ENCODE measurements around the gene PEX10. TPM values are rescaled to one million over a fixed set of nuclear protein-coding genes. Genes with fewer than 3 reads are reported as not detected.
"Not testable (repeated sequence)": the region's sequence is repeated elsewhere in the genome, so short reads cannot be mapped to it uniquely, and the experiment has no call there.

PEX10 gene
- polyA plus RNA-seq, 2 donors: 19.7 to 21.1 TPM

DNA sequence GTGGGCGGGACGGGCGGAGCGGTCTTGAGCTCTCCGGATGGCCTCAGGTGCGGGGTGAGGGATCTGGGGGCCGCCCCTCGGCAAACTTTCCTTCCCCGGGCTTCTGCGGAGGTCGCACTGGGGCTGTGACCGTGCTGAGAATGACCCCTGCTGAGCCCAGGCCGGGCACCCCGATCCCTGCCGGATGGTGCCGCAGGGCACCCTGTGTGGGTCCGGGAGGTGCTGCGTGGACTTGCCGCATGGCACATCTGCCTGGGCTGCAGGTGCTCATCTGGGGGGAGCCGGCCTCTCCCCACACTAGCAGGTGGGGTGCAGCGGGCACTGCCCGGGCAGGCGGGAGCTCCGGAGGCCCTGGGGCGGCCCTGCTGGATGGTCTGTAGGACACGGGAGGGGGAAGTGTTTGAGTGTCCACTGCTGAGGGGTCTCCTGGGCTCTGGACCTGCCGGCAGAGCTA is 31.8 kb upstream of the PEX10 start:
- H3K36me3 ChIP-seq (ENCODE audit: control insufficient read depth in 2 of 2, insufficient read depth in 2 of 2, low read length in 1 of 2): no peaks in the 10 kb centered on the region
- H3K4me1 ChIP-seq (ENCODE audit: control insufficient read depth in 2 of 2, insufficient read depth in 2 of 2, low read length in 1 of 2): peaks cover 0 to 2% of the 10 kb centered on the region in 2 donors
- no peak overlapping the region for H3K4me3 ChIP-seq (ENCODE audit: low read depth in 1 of 2, low read length in 2 of 2)
- no peaks in the 10 kb centered on the region for H3K9me3 ChIP-seq (ENCODE audit: control insufficient read depth in 2 of 2, insufficient read depth in 1 of 2, low read depth in 1 of 2, low read length in 1 of 2)
- 40 to 52% methylated on average over 27 of the region's 27 CpGs for WGBS, 2 donors
- H3K27ac ChIP-seq (ENCODE audit: low read depth in 2 of 2, low read length in 1 of 2): no peak overlapping the region
- peaks cover 2 to 4% of the 10 kb centered on the region in 2 donors for H3K27me3 ChIP-seq (ENCODE audit: control insufficient read depth in 1 of 2, insufficient read depth in 2 of 2, low read length in 2 of 2)

DNA sequence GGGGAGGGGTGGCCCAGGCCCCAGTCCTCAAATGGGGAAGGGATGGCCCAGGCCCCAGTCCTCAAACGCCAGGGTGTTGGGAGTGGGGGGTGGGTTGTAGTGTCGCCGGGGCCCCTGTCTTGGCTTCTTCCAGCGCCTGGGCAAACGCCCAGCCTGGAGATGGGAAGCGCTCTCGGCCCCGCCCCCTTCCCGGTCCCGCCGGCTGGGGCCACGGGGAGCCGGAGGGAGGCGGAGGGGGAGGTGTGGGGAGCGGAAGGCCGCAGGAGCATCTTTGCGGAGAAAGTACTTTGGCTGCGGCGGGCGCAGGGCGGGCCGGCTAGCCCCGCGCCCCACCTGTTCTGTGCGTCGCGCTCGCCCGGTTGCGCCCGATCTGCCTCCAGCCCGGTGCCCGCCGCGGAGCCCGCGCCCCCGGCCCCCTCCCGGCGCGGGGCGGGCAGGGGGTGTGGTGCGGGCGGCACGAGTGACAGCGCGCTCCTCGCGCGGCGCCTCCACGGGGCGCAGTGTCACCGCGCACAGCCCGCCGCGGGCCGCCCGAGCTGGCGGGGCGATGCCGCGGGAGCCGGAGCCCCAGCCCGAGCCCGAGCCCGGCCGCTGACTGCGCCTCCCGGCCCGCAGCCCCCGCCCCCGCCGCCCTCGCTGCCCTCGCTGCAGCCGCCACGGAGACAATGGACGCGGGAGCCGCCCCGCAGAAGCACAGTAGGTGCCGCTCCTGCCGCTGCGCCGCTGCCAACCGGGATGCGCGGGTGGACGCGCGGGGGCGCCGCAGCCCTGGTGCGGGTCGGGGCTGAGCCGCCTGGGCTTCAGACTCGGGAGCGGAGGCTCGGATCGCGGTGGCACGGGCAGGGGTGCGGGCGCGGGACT is 31.1 kb upstream of the PEX10 start:
- Histone ChIP-seq H3K9me3 (ENCODE audit: control insufficient read depth in 2 of 2, insufficient read depth in 1 of 2, low read depth in 1 of 2, low read length in 1 of 2) (no peaks in the 10 kb centered on the region), H3K4me1 (ENCODE audit: control insufficient read depth in 2 of 2, insufficient read depth in 2 of 2, low read length in 1 of 2) (peaks cover 0 to 5% of the 10 kb centered on the region in 2 donors), H3K36me3 (ENCODE audit: control insufficient read depth in 2 of 2, insufficient read depth in 2 of 2, low read length in 1 of 2) (no peaks in the 10 kb centered on the region), H3K4me3 (ENCODE audit: low read depth in 1 of 2, low read length in 2 of 2) (peak overlapping the region in 1 of 2 donors; percentile 9), H3K27me3 (ENCODE audit: control insufficient read depth in 1 of 2, insufficient read depth in 2 of 2, low read length in 2 of 2) (peaks cover 2 to 4% of the 10 kb centered on the region in 2 donors), H3K27ac (ENCODE audit: low read depth in 2 of 2, low read length in 1 of 2) (no peak overlapping the region)
- WGBS, 2 donors: 2% methylated on average over 73 to 107 of the region's 107 CpGs

DNA sequence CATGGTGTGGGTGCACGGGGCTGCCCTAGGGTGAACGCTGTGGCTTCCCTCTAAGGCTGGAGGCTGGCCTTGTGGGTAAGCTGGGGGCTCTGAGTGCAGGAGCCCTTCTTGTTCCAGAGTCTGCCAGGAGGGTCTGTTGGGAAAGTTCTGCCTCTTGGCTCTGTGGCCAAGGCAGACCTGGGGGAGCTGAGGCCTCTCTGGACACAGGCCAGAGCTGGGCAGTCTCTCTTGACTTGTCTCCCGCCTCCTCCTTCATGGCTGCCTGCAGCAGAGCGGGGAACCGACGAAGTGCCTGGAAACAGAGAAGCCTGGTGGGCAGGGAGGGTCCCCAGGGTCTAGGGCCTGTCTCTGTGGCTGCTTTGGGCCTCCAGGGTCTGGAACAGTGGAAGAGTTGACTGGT is 30.3 kb upstream of the PEX10 start:
- Histone ChIP-seq H3K27ac (ENCODE audit: low read depth in 2 of 2, low read length in 1 of 2) (no peak overlapping the region), H3K4me3 (ENCODE audit: low read depth in 1 of 2, low read length in 2 of 2) (no peak overlapping the region), H3K4me1 (ENCODE audit: control insufficient read depth in 2 of 2, insufficient read depth in 2 of 2, low read length in 1 of 2) (peaks cover 3 to 13% of the 10 kb centered on the region in 2 donors), H3K9me3 (ENCODE audit: control insufficient read depth in 2 of 2, insufficient read depth in 1 of 2, low read depth in 1 of 2, low read length in 1 of 2) (no peaks in the 10 kb centered on the region), H3K36me3 (ENCODE audit: control insufficient read depth in 2 of 2, insufficient read depth in 2 of 2, low read length in 1 of 2) (no peaks in the 10 kb centered on the region), H3K27me3 (ENCODE audit: control insufficient read depth in 1 of 2, insufficient read depth in 2 of 2, low read length in 2 of 2) (peaks cover 2 to 4% of the 10 kb centered on the region in 2 donors)
- WGBS, 2 donors: 63 to 70% methylated on average over 6 of the region's 6 CpGs

DNA sequence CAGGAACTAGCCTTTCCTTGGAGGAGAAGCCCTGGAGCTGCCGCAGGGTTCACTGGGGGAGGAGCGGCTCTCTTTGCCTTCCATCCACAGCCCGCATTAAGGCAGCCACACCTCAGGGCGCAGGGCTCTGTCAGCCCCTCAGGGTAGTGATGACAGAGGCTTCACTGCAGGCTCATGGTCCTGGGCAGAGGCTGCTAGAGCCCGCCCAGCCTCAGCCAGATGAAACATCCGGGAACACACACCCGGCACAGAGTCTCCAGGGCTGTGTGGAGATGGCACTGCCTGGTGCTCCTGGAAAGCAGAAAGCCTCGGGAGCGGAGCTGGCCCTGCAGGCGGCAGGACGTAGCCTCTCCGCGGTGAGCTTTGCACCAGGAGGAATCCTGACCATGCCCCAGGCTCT is 29.4 kb upstream of the PEX10 start:
- WGBS, 2 donors: 67 to 76% methylated on average over 13 of the region's 13 CpGs

GRCh38 chr1:2440346-2440745 is 28.0 kb upstream of the PEX10 start:
- not testable (repeated sequence) for H3K27ac ChIP-seq (ENCODE audit: low read depth in 2 of 2, low read length in 1 of 2); H3K36me3 ChIP-seq (ENCODE audit: control insufficient read depth in 2 of 2, insufficient read depth in 2 of 2, low read length in 1 of 2); H3K27me3 ChIP-seq (ENCODE audit: control insufficient read depth in 1 of 2, insufficient read depth in 2 of 2, low read length in 2 of 2); H3K4me3 ChIP-seq (ENCODE audit: low read depth in 1 of 2, low read length in 2 of 2); H3K9me3 ChIP-seq (ENCODE audit: control insufficient read depth in 2 of 2, insufficient read depth in 1 of 2, low read depth in 1 of 2, low read length in 1 of 2)
- WGBS, 2 donors: 89 to 96% methylated on average over 22 to 23 of the region's 23 CpGs
- H3K4me1 ChIP-seq (ENCODE audit: control insufficient read depth in 2 of 2, insufficient read depth in 2 of 2, low read length in 1 of 2): peaks cover 3 to 16% of the 10 kb centered on the region in 2 donors

More for the DNA sequence above, 29.4 kb upstream of the PEX10 start:
- no peaks in the 10 kb centered on the region for H3K9me3 ChIP-seq (ENCODE audit: control insufficient read depth in 2 of 2, insufficient read depth in 1 of 2, low read depth in 1 of 2, low read length in 1 of 2)
- peaks cover 3 to 16% of the 10 kb centered on the region in 2 donors for H3K4me1 ChIP-seq (ENCODE audit: control insufficient read depth in 2 of 2, insufficient read depth in 2 of 2, low read length in 1 of 2)
- H3K27ac ChIP-seq (ENCODE audit: low read depth in 2 of 2, low read length in 1 of 2): no peak overlapping the region
- H3K36me3 ChIP-seq (ENCODE audit: control insufficient read depth in 2 of 2, insufficient read depth in 2 of 2, low read length in 1 of 2): no peaks in the 10 kb centered on the region
- H3K27me3 ChIP-seq (ENCODE audit: control insufficient read depth in 1 of 2, insufficient read depth in 2 of 2, low read length in 2 of 2): peaks cover 2 to 4% of the 10 kb centered on the region in 2 donors
- H3K4me3 ChIP-seq (ENCODE audit: low read depth in 1 of 2, low read length in 2 of 2): no peak overlapping the region

DNA sequence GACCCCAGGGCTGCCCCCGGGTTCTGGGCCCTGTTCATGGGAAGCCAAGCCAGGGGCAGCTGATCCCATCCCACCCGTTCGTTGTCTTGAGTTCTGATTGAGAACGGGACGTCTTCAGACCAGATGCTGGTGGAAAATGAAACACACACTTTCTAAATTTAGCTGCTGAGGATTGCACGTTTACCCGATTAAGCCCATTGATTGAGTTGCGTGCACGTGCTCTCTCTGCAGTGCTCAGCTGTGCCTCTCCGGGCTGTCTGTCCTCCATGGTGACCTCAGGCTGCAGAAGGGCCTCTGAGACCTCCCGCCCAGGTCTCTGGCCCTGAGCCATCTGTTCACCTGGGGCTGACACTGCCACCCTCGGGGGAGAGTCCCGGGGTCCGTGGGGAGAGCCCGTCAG is 27.0 kb upstream of the PEX10 start:
- Histone ChIP-seq H3K4me3 (ENCODE audit: low read depth in 1 of 2, low read length in 2 of 2) (no peak overlapping the region), H3K9me3 (ENCODE audit: control insufficient read depth in 2 of 2, insufficient read depth in 1 of 2, low read depth in 1 of 2, low read length in 1 of 2) (no peaks in the 10 kb centered on the region), H3K27ac (ENCODE audit: low read depth in 2 of 2, low read length in 1 of 2) (no peak overlapping the region), H3K27me3 (ENCODE audit: control insufficient read depth in 1 of 2, insufficient read depth in 2 of 2, low read length in 2 of 2) (peaks cover 2 to 4% of the 10 kb centered on the region in 2 donors), H3K4me1 (ENCODE audit: control insufficient read depth in 2 of 2, insufficient read depth in 2 of 2, low read length in 1 of 2) (peaks cover 3 to 16% of the 10 kb centered on the region in 2 donors), H3K36me3 (ENCODE audit: control insufficient read depth in 2 of 2, insufficient read depth in 2 of 2, low read length in 1 of 2) (no peaks in the 10 kb centered on the region)
- 59 to 69% methylated on average over 15 of the region's 15 CpGs for WGBS, 2 donors

GRCh38 chr1:2438641-2439040 is 26.3 kb upstream of the PEX10 start:
- peaks cover 3 to 16% of the 10 kb centered on the region in 2 donors for H3K4me1 ChIP-seq (ENCODE audit: control insufficient read depth in 2 of 2, insufficient read depth in 2 of 2, low read length in 1 of 2)
- H3K9me3 ChIP-seq (ENCODE audit: control insufficient read depth in 2 of 2, insufficient read depth in 1 of 2, low read depth in 1 of 2, low read length in 1 of 2): peaks cover 0 to 3% of the 10 kb centered on the region in 2 donors
- no peak overlapping the region for H3K4me3 ChIP-seq (ENCODE audit: low read depth in 1 of 2, low read length in 2 of 2)
- peaks cover 2 to 4% of the 10 kb centered on the region in 2 donors for H3K27me3 ChIP-seq (ENCODE audit: control insufficient read depth in 1 of 2, insufficient read depth in 2 of 2, low read length in 2 of 2)
- 88 to 90% methylated on average over 14 of the region's 14 CpGs for WGBS, 2 donors
- H3K36me3 ChIP-seq (ENCODE audit: control insufficient read depth in 2 of 2, insufficient read depth in 2 of 2, low read length in 1 of 2): peaks cover 0 to 3% of the 10 kb centered on the region in 2 donors
- no peak overlapping the region for H3K27ac ChIP-seq (ENCODE audit: low read depth in 2 of 2, low read length in 1 of 2)

DNA sequence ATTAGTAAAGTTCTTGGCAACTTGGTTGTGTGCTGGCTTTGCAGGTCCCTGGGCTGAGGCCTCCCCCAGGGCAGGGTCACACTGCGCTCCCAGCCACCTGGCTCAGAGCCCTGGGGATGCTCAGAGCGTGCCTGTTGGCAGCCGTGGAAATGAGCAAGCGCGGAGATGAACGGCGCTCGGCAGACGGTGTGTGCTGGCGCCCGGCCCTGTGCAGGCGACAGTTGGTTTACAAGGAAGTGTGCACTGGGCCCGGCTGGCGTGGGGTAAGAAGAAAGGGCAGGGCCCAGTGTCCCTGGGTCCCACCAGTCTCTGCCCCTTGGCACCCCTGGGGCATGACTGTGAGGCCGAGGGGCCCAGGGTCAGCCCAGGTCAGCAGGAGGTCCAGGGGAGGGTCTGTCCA is 25.7 kb upstream of the PEX10 start:
- WGBS, 2 donors: 35 to 59% methylated on average over 15 of the region's 15 CpGs
- H3K4me1 ChIP-seq (ENCODE audit: control insufficient read depth in 2 of 2, insufficient read depth in 2 of 2, low read length in 1 of 2): peaks cover 3 to 16% of the 10 kb centered on the region in 2 donors
- peaks cover 0 to 4% of the 10 kb centered on the region in 2 donors for H3K27me3 ChIP-seq (ENCODE audit: control insufficient read depth in 1 of 2, insufficient read depth in 2 of 2, low read length in 2 of 2)
- peaks cover 0 to 3% of the 10 kb centered on the region in 2 donors for H3K9me3 ChIP-seq (ENCODE audit: control insufficient read depth in 2 of 2, insufficient read depth in 1 of 2, low read depth in 1 of 2, low read length in 1 of 2)
- no peak overlapping the region for H3K27ac ChIP-seq (ENCODE audit: low read depth in 2 of 2, low read length in 1 of 2)
- no peak overlapping the region for H3K4me3 ChIP-seq (ENCODE audit: low read depth in 1 of 2, low read length in 2 of 2)
- peaks cover 0 to 5% of the 10 kb centered on the region in 2 donors for H3K36me3 ChIP-seq (ENCODE audit: control insufficient read depth in 2 of 2, insufficient read depth in 2 of 2, low read length in 1 of 2)

- peaks cover 0 to 3% of the 10 kb centered on the region in 2 donors for H3K9me3 ChIP-seq (ENCODE audit: control insufficient read depth in 2 of 2, insufficient read depth in 1 of 2, low read depth in 1 of 2, low read length in 1 of 2)
- peaks cover 3 to 14% of the 10 kb centered on the region in 2 donors for H3K4me1 ChIP-seq (ENCODE audit: control insufficient read depth in 2 of 2, insufficient read depth in 2 of 2, low read length in 1 of 2)
- peaks cover 0 to 4% of the 10 kb centered on the region in 2 donors for H3K27me3 ChIP-seq (ENCODE audit: control insufficient read depth in 1 of 2, insufficient read depth in 2 of 2, low read length in 2 of 2)
- H3K27ac ChIP-seq (ENCODE audit: low read depth in 2 of 2, low read length in 1 of 2): no peak overlapping the region
- peaks cover 0 to 9% of the 10 kb centered on the region in 2 donors for H3K36me3 ChIP-seq (ENCODE audit: control insufficient read depth in 2 of 2, insufficient read depth in 2 of 2, low read length in 1 of 2)
- 60 to 77% methylated on average over 15 of the region's 15 CpGs for WGBS, 2 donors
- no peak overlapping the region for H3K4me3 ChIP-seq (ENCODE audit: low read depth in 1 of 2, low read length in 2 of 2)
Observed at GRCh38 chr1:2437617-2438016, 25.3 kb upstream of the PEX10 start.

All from esophagus (tissue), 2 donors.